IMR-90 (cell line): ENCODE data around the gene BICD2. TPM values are rescaled to one million over a fixed set of nuclear protein-coding genes. Genes with fewer than 3 reads are reported as not detected.

Experiments
- ATAC-seq: fragments of 200-7000 bp; cut with Tn5 transposase; 2 replicates; pipeline ENCODE4 v1.9.1; 2020; ENCODE audit warnings: low read depth, mild to moderate bottlenecking, moderate library complexity
- BruUV-seq: library from RNA; stranded (reverse); fragments of 400-500 nt; replicated peaks from 2 replicates; lab custom pipeline; 2021; lab: Mats Ljungman, UMichigan
- CTCF ChIA-PET: fragments of 300-600 bp; formaldehyde crosslinking; extraction: SDS; loops from one replicate; lab custom pipeline; 2021; ENCODE audit warnings: antibody characterized with exemption; lab: Yijun Ruan, JAX
- POLR2A ChIA-PET: fragments of 300-600 bp; sonication (Branson Sonifier 250); formaldehyde crosslinking; loops from one replicate; lab custom pipeline; 2022; ENCODE audit warnings: antibody characterized with exemption; ENCODE audit not compliant: unreplicated experiment; lab: Charles Lee
- DNase-seq: peaks from one replicate; pipeline ENCODE4 v3.0.0; 2013
- H2AFZ ChIP-seq: replicated peaks from 2 replicates; pipeline ENCODE3; 2013; ENCODE audit warnings: low read length, mild to moderate bottlenecking; ENCODE audit not compliant: poor library complexity
- H2AK5ac ChIP-seq: 2 replicates; pipeline ENCODE4 v1.6.1; 2013; ENCODE audit warnings: low read depth, low read length, inconsistent platforms
- H2AK9ac ChIP-seq: replicated peaks from 2 replicates; pipeline ENCODE3; 2013; ENCODE audit warnings: mild to moderate bottlenecking, low read depth, low read length, moderate library complexity; ENCODE audit not compliant: poor library complexity
- H2BK120ac ChIP-seq: 2 replicates; pipeline ENCODE4 v1.6.1; 2013; ENCODE audit warnings: low read depth, low read length, inconsistent platforms
- H2BK15ac ChIP-seq: 3 replicates; pipeline ENCODE4 v1.6.1; 2013; ENCODE audit warnings: low read depth, low read length, inconsistent platforms
- H2BK20ac ChIP-seq: 2 replicates; pipeline ENCODE4 v1.6.1; 2013; ENCODE audit warnings: low read depth, mild to moderate bottlenecking, inconsistent platforms, low read length, moderate library complexity
- H2BK5ac ChIP-seq: 2 replicates; pipeline ENCODE4 v1.6.1; 2013; ENCODE audit warnings: mild to moderate bottlenecking, low read depth, low read length, inconsistent platforms; ENCODE audit not compliant: poor library complexity, severe bottlenecking
- H3K14ac ChIP-seq: replicated peaks from 2 replicates; pipeline ENCODE4 v1.6.1; 2013; ENCODE audit warnings: low read depth, low read length, inconsistent platforms
- H3K18ac ChIP-seq: 2 replicates; pipeline ENCODE4 v1.6.1; 2013; ENCODE audit warnings: low read depth, low read length, control low read depth
- H3K23ac ChIP-seq: 2 replicates; pipeline ENCODE4 v1.6.1; 2013; ENCODE audit warnings: low read depth, low read length, inconsistent platforms
- H3K27ac ChIP-seq: 2 replicates; pipeline ENCODE4 v1.5.1; 2013; ENCODE audit warnings: mild to moderate bottlenecking, control low read depth, low read length; ENCODE audit not compliant: insufficient read depth
- H3K27me3 ChIP-seq: 2 replicates; pipeline ENCODE4 v1.6.1; 2013; ENCODE audit warnings: low read length; ENCODE audit not compliant: control insufficient read depth, insufficient read depth
- H3K36me3 ChIP-seq: 2 replicates; pipeline ENCODE4 v1.6.1; 2013; ENCODE audit warnings: low read length, mixed read lengths; ENCODE audit not compliant: control insufficient read depth, insufficient read depth
- H3K4ac ChIP-seq: 2 replicates; pipeline ENCODE4 v1.6.1; 2013; ENCODE audit warnings: low read depth, low read length, inconsistent platforms
- H3K4me1 ChIP-seq: 2 replicates; pipeline ENCODE4 v1.6.1; 2013; ENCODE audit warnings: low read length, mixed read lengths; ENCODE audit not compliant: control insufficient read depth, insufficient read depth
- H3K4me2 ChIP-seq: 2 replicates; pipeline ENCODE4 v1.6.1; 2013; ENCODE audit warnings: low read depth, mild to moderate bottlenecking, control low read depth, low read length, moderate library complexity
- H3K4me3 ChIP-seq: 2 replicates; pipeline ENCODE4 v1.5.1; 2013; ENCODE audit warnings: low read depth, mild to moderate bottlenecking, control low read depth, low read length, moderate library complexity; ENCODE audit not compliant: insufficient read depth
- H3K56ac ChIP-seq: 2 replicates; pipeline ENCODE4 v1.6.1; 2013; ENCODE audit warnings: low read length, inconsistent platforms; ENCODE audit not compliant: insufficient read depth; ENCODE audit errors: extremely low read depth
- H3K79me1 ChIP-seq, 2 experiments: 2 replicates each; pipeline ENCODE4 v1.6.1; 2013; ENCODE audit warnings: low read length in 2 of 2, inconsistent platforms in 1 of 2, low read depth in 1 of 2
- H3K9ac ChIP-seq: 2 replicates; pipeline ENCODE4 v1.6.1; 2013; ENCODE audit warnings: low read depth, low read length, control low read depth
- H3K9me1 ChIP-seq: 2 replicates; pipeline ENCODE4 v1.6.1; 2013; ENCODE audit warnings: low read length, inconsistent platforms; ENCODE audit not compliant: insufficient read depth
- H3K9me3 ChIP-seq: 2 replicates; pipeline ENCODE4 v1.6.1; 2013; ENCODE audit warnings: low read length; ENCODE audit not compliant: control insufficient read depth, insufficient read depth
- H4K20me1 ChIP-seq: 2 replicates; pipeline ENCODE4 v1.6.1; 2013; ENCODE audit warnings: low read length, inconsistent platforms; ENCODE audit not compliant: insufficient read depth
- H4K5ac ChIP-seq: 2 replicates; pipeline ENCODE4 v1.6.1; 2013; ENCODE audit warnings: mild to moderate bottlenecking, low read depth, low read length, control low read depth
- H4K8ac ChIP-seq, 2 experiments: 2 replicates each; pipeline ENCODE4 v1.6.1; 2013; ENCODE audit warnings: low read depth in 2 of 2, low read length in 2 of 2, control low read depth in 1 of 2, inconsistent platforms in 1 of 2
- H4K91ac ChIP-seq: 2 replicates; pipeline ENCODE4 v1.6.1; 2013; ENCODE audit warnings: low read depth, low read length, inconsistent platforms; ENCODE audit not compliant: insufficient read depth
- CHD1 ChIP-seq: IDR thresholded peaks from 2 replicates; pipeline ENCODE4 v1.6.1; 2012; ENCODE audit warnings: low read depth, low read length, improper control_type of control experiment
- NFE2L2 ChIP-seq: fragments of 150-350 bp; IDR thresholded peaks from 2 replicates; pipeline ENCODE4 v1.6.1; 2016; ENCODE audit warnings: low read depth, mild to moderate bottlenecking, low read length
- WGBS, 2 experiments: methylation state at CpG; one replicate each; pipeline versions ENCODE4 v1.1.5 to v1.1.7; 2013; ENCODE audit warnings: missing lambda C conversion rate in 2 of 2; ENCODE audit not compliant: insufficient read length in 1 of 2; ENCODE audit errors: extremely low coverage in 2 of 2; 5-methylcytosine and 5-hydroxymethylcytosine counted together
- dilution Hi-C: fragments of 300-500 bp; cut with HindIII; formaldehyde crosslinking; loops from one replicate; pipeline ENCODE4 v1.14.3; 2018; ENCODE audit warnings: low sequenced_read_pairs; ENCODE audit not compliant: unreplicated experiment
- in situ Hi-C: fragments of 300-500 bp; cut with MboI; formaldehyde crosslinking; loops from 3 replicates; pipeline ENCODE4 v1.14.3; 2019; ENCODE audit warnings: low sequenced_read_pairs, inconsistent platforms, mixed read lengths
- intact Hi-C: fragments of 100-400 bp; cut with micrococcal nuclease; formaldehyde crosslinking; loops from 2 replicates; pipeline ENCODE4 v1.10.0; 2022
- polyA plus RNA-seq, 3 experiments: library from polyadenylated mRNA; depleted of rRNA; stranded (reverse); fragments of >200 nt; gene quantifications; 2 replicates each; pipeline ENCODE4 v1.2.3, GENCODE V29; 2012; ENCODE audit warnings: low replicate concordance in 1 of 3
- total RNA-seq: library from RNA; depleted of rRNA; stranded (reverse); fragments of >200 nt; gene quantifications from 2 replicates; pipeline ENCODE4 v1.2.3, GENCODE V29; 2012

BICD2 gene
- total and polyA plus RNA-seq, 2 of the 4 experiments (the other 2 are of a cell fraction), result 21.5 to 35.7 TPM

DNA sequence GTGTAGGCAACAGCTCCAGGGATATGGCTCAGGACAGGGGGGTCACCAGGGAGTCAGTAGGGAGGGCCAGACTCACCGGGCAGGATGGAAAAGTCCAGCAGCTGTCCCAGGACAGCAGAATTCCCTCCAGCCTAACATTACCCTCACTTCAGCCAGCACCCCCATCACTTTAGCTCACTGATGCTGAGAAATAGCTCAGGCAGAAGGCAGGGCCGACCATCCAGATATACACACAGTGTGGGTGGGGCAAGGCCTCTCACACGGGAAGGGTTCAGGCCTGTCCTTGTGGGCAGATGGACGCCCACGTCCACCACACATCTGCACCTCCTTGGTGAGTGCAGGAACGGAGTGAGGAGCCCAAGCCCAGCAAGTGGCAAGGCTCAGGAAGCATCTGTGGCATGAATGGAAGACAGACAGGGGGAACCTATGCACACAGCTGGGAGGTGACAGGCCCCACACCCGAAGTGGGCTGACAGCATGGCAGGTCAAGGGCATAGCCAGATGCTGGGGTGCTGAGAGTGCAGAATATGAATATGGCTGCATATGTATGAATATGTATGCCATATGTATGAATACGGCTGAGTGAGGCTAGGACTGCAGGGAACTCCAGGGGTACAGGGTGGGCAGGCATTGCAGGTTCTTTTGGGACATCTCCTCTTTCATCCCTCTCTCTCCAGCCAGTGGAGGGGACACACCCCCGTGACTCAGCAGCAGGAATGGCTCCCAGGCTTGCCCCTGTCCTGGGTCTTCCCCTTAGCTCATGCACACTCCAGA, 17.0 kb downstream of the BICD2 start:
- dilution Hi-C loops, result no loop called here

More for the DNA sequence above, 17.0 kb downstream of the BICD2 start:
- Histone ChIP-seq H3K9me3 (no peaks in the 10 kb centered on the region), H3K14ac (peak overlapping the region; percentile 51; the same call in 1 of the 2 replicates), H3K79me1 (peaks cover 18 to 78% of the 10 kb centered on the region in 2 experiments), H2AK5ac (peak overlapping the region; percentile 65; the same call in 1 of the 2 replicates), H3K27me3 (no peaks in the 10 kb centered on the region), H3K9me1 (peaks cover 39% of the 10 kb centered on the region), H4K8ac (peak overlapping the region in 1 of 2 experiments; percentile 65; a peak in 1 of 4 replicates), H3K56ac (no peak overlapping the region), H3K27ac (no peak overlapping the region; the same call in 1 of the 2 replicates), H4K5ac (no peak overlapping the region), H3K4me2 (no peak overlapping the region), H3K9ac (no peak overlapping the region), H3K23ac (0 out of 2 replicates have a peak overlapping the region, but pooled peaks have one; percentile 28), H2BK5ac (peak overlapping the region; percentile 52), H4K91ac (peak overlapping the region; percentile 60), H3K36me3 (no peaks in the 10 kb centered on the region), H3K4me3 (no peak overlapping the region), H2AK9ac (peak overlapping the region; percentile 62), H2BK20ac (0 out of 2 replicates have a peak overlapping the region, but pooled peaks have one; percentile 3), H3K4me1 (peaks cover 35% of the 10 kb centered on the region), H4K20me1 (peaks cover 62% of the 10 kb centered on the region), H3K4ac (peak overlapping the region; percentile 80), H3K18ac (no peak overlapping the region), H2BK15ac (no peak overlapping the region; the same call in 2 of the 3 replicates), H2BK120ac (peak overlapping the region; percentile 7; the same call in 1 of the 2 replicates), H2AFZ (peak overlapping the region; percentile 0)
- DNase-seq (peak; percentile 49), ATAC-seq (peak; percentile 64)
- in situ Hi-C loops, result no loop called here
- TF ChIP-seq CHD1, result no peak
- 0 out of 2 replicates have a peak, but pooled peaks have one; percentile 19 for TF ChIP-seq NFE2L2
- intact Hi-C loops, result no loop called here
- CTCF ChIA-PET, result no interaction called here
- BruUV-seq, result no TSS peak
- WGBS, 2 experiments, result 70% methylated on average over 2 of the region's 9 CpGs; no CpG with 5 or more reads in 1 of the 2 experiments
- POLR2A ChIA-PET, result no interaction called here
